GM21447 (cell line): ENCODE measurements around the gene GPR42.

Experiments used
- ATAC-seq: cut with Tn5 transposase; IDR thresholded peaks from one replicate; pipeline ENCODE4 v1.9.1; 2021; ENCODE audit not compliant: unreplicated experiment

GPR42 gene

GRCh38 chr19:35370722-35371121, at the start of gene GPR42:
Gene GPR42 (plus strand): TSS chr19:35371068. CDS start chr19:35371360, 292 bp downstream.
- no peak for ATAC-seq

- ATAC-seq: no peak
Observed at GRCh38 chr19:35321291-35321690, 49.6 kb upstream of the GPR42 start.

GRCh38 chr19:35322014-35322413, 48.9 kb upstream of the GPR42 start:
- ATAC-seq: no peak

- no peak for ATAC-seq
Observed at GRCh38 chr19:35327642-35328041, 43.2 kb upstream of the GPR42 start.

- ATAC-seq: peak; percentile 30
Observed at GRCh38 chr19:35328851-35329285, 42.0 kb upstream of the GPR42 start, which contains the start of gene CD22. Gene CD22 (plus strand): TSS chr19:35329187. CDS start chr19:35332041, 2,854 bp downstream.

GRCh38 chr19:35329323-35329722, 41.5 kb upstream of the GPR42 start:
- ATAC-seq: peak; percentile 12

- ATAC-seq: peak; percentile 54
Observed at GRCh38 chr19:35330475-35330874, 40.4 kb upstream of the GPR42 start.

- ATAC-seq: no peak
Observed at GRCh38 chr19:35331551-35332214, 39.2 kb upstream of the GPR42 start.

GRCh38 chr19:35332817-35333216, 38.1 kb upstream of the GPR42 start:
- ATAC-seq: no peak

GRCh38 chr19:35334144-35334753, 36.6 kb upstream of the GPR42 start:
- ATAC-seq: no peak

- ATAC-seq: no peak
Observed at GRCh38 chr19:35336166-35336955, 34.5 kb upstream of the GPR42 start.

- no peak for ATAC-seq
Observed at GRCh38 chr19:35337097-35337983, 33.5 kb upstream of the GPR42 start.

GRCh38 chr19:35337984-35338296, 32.9 kb upstream of the GPR42 start:
- no peak for ATAC-seq

GRCh38 chr19:35340431-35340830, 30.4 kb upstream of the GPR42 start:
- no peak for ATAC-seq

GRCh38 chr19:35341006-35341405, 29.9 kb upstream of the GPR42 start:
- no peak for ATAC-seq

- no peak for ATAC-seq
Observed at GRCh38 chr19:35341565-35342225, 29.2 kb upstream of the GPR42 start.

- no peak for ATAC-seq
Observed at GRCh38 chr19:35342430-35342829, 28.4 kb upstream of the GPR42 start.

- no peak for ATAC-seq
Observed at GRCh38 chr19:35344511-35345031, 26.3 kb upstream of the GPR42 start.

- ATAC-seq: no peak
Observed at GRCh38 chr19:35345671-35346111, 25.2 kb upstream of the GPR42 start.
